HepG2 (cell line): Measurements from ENCODE around the gene WDR18. TPM values are rescaled to one million over a fixed set of nuclear protein-coding genes. Genes with fewer than 3 reads are reported as not detected.

Experiments used
- ATAC-seq: fragments of 200-7000 bp; cut with Tn5 transposase; 3 replicates; pipeline ENCODE4 v1.9.1; 2020; ENCODE audit warnings: mild to moderate bottlenecking, moderate library complexity
- BruUV-seq: library from RNA; stranded (reverse); fragments of 400-500 nt; replicated peaks from 2 replicates; lab custom pipeline; 2021; lab: Mats Ljungman, UMichigan
- CTCF ChIA-PET: fragments of 300-600 bp; formaldehyde crosslinking; extraction: SDS; loops from one replicate; lab custom pipeline; 2021; ENCODE audit warnings: low total read pairs, inconsistent platforms, low intra/inter-chr PET ratio; lab: Yijun Ruan, JAX
- POLR2A ChIA-PET: fragments of 350-600 bp; sonication (Branson Sonifier 250); formaldehyde crosslinking; loops from one replicate; lab custom pipeline; 2020; ENCODE audit warnings: antibody characterized with exemption, inconsistent platforms; lab: Yijun Ruan, JAX
- DNase-seq: peaks from one replicate; pipeline ENCODE4 v3.0.0-alpha.2; 2015; ENCODE audit warnings: low spot score
- FAIRE-seq: peaks from 3 replicates; lab custom pipeline; 2011; peaks lifted over from hg19 to GRCh38; lab: Jason Lieb, UNC
- H2AFZ ChIP-seq: one replicate; pipeline ENCODE4 v1.6.1; 2011; ENCODE audit warnings: low read length, inconsistent platforms
- H3K27ac ChIP-seq: fragments of 300-600 bp; 3 replicates; pipeline ENCODE4 v1.8.0; 2011; ENCODE audit warnings: mixed run types, mild to moderate bottlenecking, mixed read lengths, low read length, inconsistent platforms; ENCODE audit not compliant: insufficient read depth; ENCODE audit errors: extremely low read length
- H3K27me3 ChIP-seq, 2 experiments: fragments of 200-600 bp in 1 of 2; 2 replicates in 1 of 2; 3 replicates in 1 of 2; pipeline versions ENCODE4 v1.6.0 to v1.8.0; 2011; ENCODE audit warnings: low read length in 2 of 2, mild to moderate bottlenecking in 2 of 2, moderate library complexity in 2 of 2, inconsistent platforms in 1 of 2; ENCODE audit not compliant: insufficient read depth in 2 of 2, control insufficient read depth in 1 of 2
- H3K36me3 ChIP-seq, 2 experiments: fragments of 200-600 bp in 1 of 2; replicated peaks in 1 of 2; 2 replicates in 1 of 2; 3 replicates in 1 of 2; pipeline versions ENCODE4 v1.5.1 to v1.8.0; 2011; ENCODE audit warnings: low read length in 2 of 2, inconsistent platforms in 1 of 2; ENCODE audit not compliant: insufficient read depth in 2 of 2, control insufficient read depth in 1 of 2
- H3K4me1 ChIP-seq: 2 replicates; pipeline ENCODE4 v1.5.1; 2012; ENCODE audit warnings: low read length, inconsistent platforms; ENCODE audit not compliant: insufficient read depth
- H3K4me2 ChIP-seq: 2 replicates; pipeline ENCODE4 v1.6.0; 2011; ENCODE audit warnings: low read depth, low read length, inconsistent platforms
- H3K4me3 ChIP-seq, 3 experiments: fragments of 200-600 bp in 1 of 3; sonication (generic), shearing (Covaris generic) in 1 of 3; replicated peaks in 1 of 3; 2 replicates each; pipeline ENCODE4 v1.5.1; 2011 to 2016; ENCODE audit warnings: low read length in 3 of 3, inconsistent platforms in 2 of 3, low read depth in 2 of 3, mild to moderate bottlenecking in 2 of 3, control low read depth in 1 of 3, mixed read lengths in 1 of 3; ENCODE audit not compliant: insufficient read depth in 1 of 3
- H3K79me2 ChIP-seq: one replicate; pipeline ENCODE4 v1.6.1; 2011; ENCODE audit warnings: low read length, inconsistent platforms; ENCODE audit not compliant: insufficient read depth
- H3K9ac ChIP-seq: 2 replicates; pipeline ENCODE4 v1.6.0; 2011; ENCODE audit warnings: mild to moderate bottlenecking, low read depth, low read length, inconsistent platforms; ENCODE audit not compliant: insufficient read depth
- H3K9me3 ChIP-seq: 2 replicates; pipeline ENCODE4 v1.5.1; 2012; ENCODE audit warnings: mild to moderate bottlenecking, low read length
- H4K20me1 ChIP-seq: 2 replicates; pipeline ENCODE4 v1.6.0; 2011; ENCODE audit warnings: inconsistent platforms, mild to moderate bottlenecking, low read length, moderate library complexity; ENCODE audit not compliant: insufficient read depth
- AHDC1 ChIP-seq: sonication (generic); formaldehyde crosslinking; IDR thresholded peaks from 2 replicates; pipeline ENCODE4 v1.5.1; 2020; ENCODE audit warnings: mild to moderate bottlenecking, missing genetic modification reagents, borderline replicate concordance
- ATM ChIP-seq: fragments of 450-650 bp; IDR thresholded peaks from 2 replicates; pipeline ENCODE4 v1.7.1; 2017; ENCODE audit warnings: mild to moderate bottlenecking, borderline replicate concordance
- SATB2 ChIP-seq: sonication (generic); formaldehyde crosslinking; IDR thresholded peaks from 2 replicates; pipeline ENCODE4 v1.5.0; 2020; ENCODE audit warnings: missing genetic modification reagents
- ZNF777 ChIP-seq: sonication (generic); formaldehyde crosslinking; IDR thresholded peaks from 2 replicates; pipeline ENCODE4 v1.4.0; 2020; ENCODE audit warnings: missing genetic modification reagents
- ZNF792 ChIP-seq: IDR thresholded peaks from 2 replicates; pipeline ENCODE4 v1.6.1; 2016
- WGBS: methylation state at CpG from one replicate; pipeline ENCODE4 v1.1.6; 2017; ENCODE audit warnings: low lambda C conversion rate; 5-methylcytosine and 5-hydroxymethylcytosine counted together
- in situ Hi-C: cut with HindIII; loops from 2 replicates; pipeline ENCODE4 v1.10.0; 2017; ENCODE audit warnings: low pct_unique_long_range_greater_than_20kb; ENCODE audit not compliant: extremely low pct_ligation_motif_present
- intact Hi-C: fragments of 100-400 bp; cut with micrococcal nuclease; formaldehyde crosslinking; loops from one replicate; pipeline ENCODE4 v1.10.0; 2022; ENCODE audit not compliant: unreplicated experiment
- polyA plus RNA-seq, 8 experiments: library from polyadenylated mRNA; depleted of rRNA in 3 of 8; stranded (reverse) in 7 of 8; unstranded in 1 of 8; fragments of >200 nt; fragmentation: Illumina TruSeq in 4 of 8; extraction: Trizol in 4 of 8; gene quantifications; 2 replicates each; pipeline versions ENCODE4 v1.2.1 to v1.2.3, GENCODE V29; 2011 to 2016; ENCODE audit warnings: low read depth in 4 of 8, missing spikeins in 1 of 8, mixed read lengths in 1 of 8; ENCODE audit not compliant: insufficient read depth in 1 of 8
- total RNA-seq, 5 experiments: library from RNA; depleted of rRNA; stranded (reverse); fragments of >200 nt; fragmentation: Illumina TruSeq; extraction: Trizol; gene quantifications; 2 replicates each; pipeline ENCODE4 v1.2.3, GENCODE V29; 2016; ENCODE audit warnings: low read depth in 1 of 5
- TF ChIP-seq, protein P1 (sequence below): sonication (generic); formaldehyde crosslinking; IDR thresholded peaks from 2 replicates; pipeline ENCODE4 v1.5.0; 2020; ENCODE audit warnings: missing genetic modification reagents
- TF ChIP-seq, protein P2 (sequence below): fragments of 450-650 bp; IDR thresholded peaks from 2 replicates; pipeline ENCODE4 v1.6.1; 2017; ENCODE audit warnings: mild to moderate bottlenecking
- TF ChIP-seq, protein P3 (sequence below): sonication (generic); formaldehyde crosslinking; IDR thresholded peaks from 2 replicates; pipeline ENCODE4 v1.4.0; 2020; ENCODE audit warnings: mild to moderate bottlenecking, missing genetic modification reagents

Gene WDR18
- total and polyA plus RNA-seq, 2 of the 13 experiments (the other 11 are each of a cell fraction or from before 2014, with no cell fraction given) = 36.4 to 47.6 TPM

GRCh38 chr19:1000095-1000494 is 15.9 kb downstream of the WDR18 start, which contains the start of gene GRIN3B (continued):
- TF ChIP-seq AHDC1 (CRISPR knock-in tag) (no peak), SATB2 (CRISPR knock-in tag) (no peak)
- TF ChIP-seq, protein P1, sequence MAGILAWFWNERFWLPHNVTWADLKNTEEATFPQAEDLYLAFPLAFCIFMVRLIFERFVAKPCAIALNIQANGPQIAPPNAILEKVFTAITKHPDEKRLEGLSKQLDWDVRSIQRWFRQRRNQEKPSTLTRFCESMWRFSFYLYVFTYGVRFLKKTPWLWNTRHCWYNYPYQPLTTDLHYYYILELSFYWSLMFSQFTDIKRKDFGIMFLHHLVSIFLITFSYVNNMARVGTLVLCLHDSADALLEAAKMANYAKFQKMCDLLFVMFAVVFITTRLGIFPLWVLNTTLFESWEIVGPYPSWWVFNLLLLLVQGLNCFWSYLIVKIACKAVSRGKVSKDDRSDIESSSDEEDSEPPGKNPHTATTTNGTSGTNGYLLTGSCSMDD (CRISPR knock-in tag) = no peak

DNA sequence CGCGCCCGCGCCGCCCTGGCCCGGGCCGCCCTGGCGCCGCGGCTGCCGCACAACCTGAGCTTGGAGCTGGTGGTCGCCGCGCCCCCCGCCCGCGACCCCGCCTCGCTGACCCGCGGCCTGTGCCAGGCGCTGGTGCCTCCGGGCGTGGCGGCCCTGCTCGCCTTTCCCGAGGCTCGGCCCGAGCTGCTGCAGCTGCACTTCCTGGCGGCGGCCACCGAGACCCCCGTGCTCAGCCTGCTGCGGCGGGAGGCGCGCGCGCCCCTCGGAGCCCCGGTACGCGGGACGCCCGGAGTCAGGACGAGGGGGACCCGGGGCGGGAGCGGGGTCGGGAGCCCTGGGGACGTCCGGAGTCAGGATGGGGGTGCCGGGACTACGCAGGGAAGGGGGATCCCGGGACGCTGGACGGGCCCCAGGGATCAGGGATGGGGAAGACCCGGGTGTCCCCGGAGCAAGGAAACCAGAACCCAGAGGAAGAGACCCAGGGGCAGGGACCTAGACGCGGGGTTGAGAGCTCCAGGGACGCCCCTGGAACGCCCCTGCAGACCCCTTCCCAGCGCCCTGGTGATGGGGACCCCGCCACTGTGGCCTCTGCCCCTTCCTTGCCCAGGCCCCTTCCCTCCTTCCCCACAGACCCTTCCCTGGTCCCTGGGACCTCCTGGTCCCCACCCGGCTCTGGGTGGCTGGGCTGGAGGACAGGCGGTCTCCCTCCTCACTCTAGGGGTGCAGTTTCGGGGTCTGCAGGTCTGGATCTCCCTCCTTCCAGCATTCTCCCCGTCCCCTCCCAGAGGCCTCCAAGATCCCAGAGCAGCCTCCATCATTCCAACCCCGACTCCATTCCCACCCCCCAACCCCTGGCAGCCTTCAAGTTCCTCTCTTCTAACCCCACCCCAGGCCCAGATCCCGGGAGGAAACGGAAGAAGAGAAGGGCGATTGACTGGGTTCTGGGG is 16.7 kb downstream of the WDR18 start:
- FAIRE-seq (no peak), ATAC-seq (0 out of 3 replicates have a peak, but pooled peaks have one; percentile 2), DNase-seq (no peak)
- Histone ChIP-seq H3K27me3 (peaks cover 15 to 50% of the 10 kb centered on the region in 2 experiments), H3K4me3 (peak overlapping the region; percentile 27 to 66 (median 37); a peak in 5 of 6 replicates), H3K27ac (no peak overlapping the region), H3K4me1 (peaks cover 36% of the 10 kb centered on the region), H3K79me2 (no peaks in the 10 kb centered on the region), H3K4me2 (peak overlapping the region; percentile 65), H3K36me3 (no peaks in the 10 kb centered on the region), H3K9ac (0 out of 2 replicates have a peak overlapping the region, but pooled peaks have one; percentile 8), H4K20me1 (no peaks in the 10 kb centered on the region), H3K9me3 (no peaks in the 10 kb centered on the region), H2AFZ (no peak overlapping the region)
- no TSS peak for BruUV-seq
- POLR2A ChIA-PET = no interaction called here
- intact Hi-C loops = no loop called here
- 5% methylated on average over 25 of the region's 73 CpGs for WGBS
- in situ Hi-C loops = no loop called here
- CTCF ChIA-PET = no interaction called here
- TF ChIP-seq ZNF777 (0 out of 2 replicates have a peak, but pooled peaks have one; percentile 15), ZNF792 (CRISPR knock-in tag) (no peak), ATM (no peak)
- TF ChIP-seq, protein P2, sequence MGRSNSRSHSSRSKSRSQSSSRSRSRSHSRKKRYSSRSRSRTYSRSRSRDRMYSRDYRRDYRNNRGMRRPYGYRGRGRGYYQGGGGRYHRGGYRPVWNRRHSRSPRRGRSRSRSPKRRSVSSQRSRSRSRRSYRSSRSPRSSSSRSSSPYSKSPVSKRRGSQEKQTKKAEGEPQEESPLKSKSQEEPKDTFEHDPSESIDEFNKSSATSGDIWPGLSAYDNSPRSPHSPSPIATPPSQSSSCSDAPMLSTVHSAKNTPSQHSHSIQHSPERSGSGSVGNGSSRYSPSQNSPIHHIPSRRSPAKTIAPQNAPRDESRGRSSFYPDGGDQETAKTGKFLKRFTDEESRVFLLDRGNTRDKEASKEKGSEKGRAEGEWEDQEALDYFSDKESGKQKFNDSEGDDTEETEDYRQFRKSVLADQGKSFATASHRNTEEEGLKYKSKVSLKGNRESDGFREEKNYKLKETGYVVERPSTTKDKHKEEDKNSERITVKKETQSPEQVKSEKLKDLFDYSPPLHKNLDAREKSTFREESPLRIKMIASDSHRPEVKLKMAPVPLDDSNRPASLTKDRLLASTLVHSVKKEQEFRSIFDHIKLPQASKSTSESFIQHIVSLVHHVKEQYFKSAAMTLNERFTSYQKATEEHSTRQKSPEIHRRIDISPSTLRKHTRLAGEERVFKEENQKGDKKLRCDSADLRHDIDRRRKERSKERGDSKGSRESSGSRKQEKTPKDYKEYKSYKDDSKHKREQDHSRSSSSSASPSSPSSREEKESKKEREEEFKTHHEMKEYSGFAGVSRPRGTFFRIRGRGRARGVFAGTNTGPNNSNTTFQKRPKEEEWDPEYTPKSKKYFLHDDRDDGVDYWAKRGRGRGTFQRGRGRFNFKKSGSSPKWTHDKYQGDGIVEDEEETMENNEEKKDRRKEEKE = no peak
- TF ChIP-seq, protein P3, sequence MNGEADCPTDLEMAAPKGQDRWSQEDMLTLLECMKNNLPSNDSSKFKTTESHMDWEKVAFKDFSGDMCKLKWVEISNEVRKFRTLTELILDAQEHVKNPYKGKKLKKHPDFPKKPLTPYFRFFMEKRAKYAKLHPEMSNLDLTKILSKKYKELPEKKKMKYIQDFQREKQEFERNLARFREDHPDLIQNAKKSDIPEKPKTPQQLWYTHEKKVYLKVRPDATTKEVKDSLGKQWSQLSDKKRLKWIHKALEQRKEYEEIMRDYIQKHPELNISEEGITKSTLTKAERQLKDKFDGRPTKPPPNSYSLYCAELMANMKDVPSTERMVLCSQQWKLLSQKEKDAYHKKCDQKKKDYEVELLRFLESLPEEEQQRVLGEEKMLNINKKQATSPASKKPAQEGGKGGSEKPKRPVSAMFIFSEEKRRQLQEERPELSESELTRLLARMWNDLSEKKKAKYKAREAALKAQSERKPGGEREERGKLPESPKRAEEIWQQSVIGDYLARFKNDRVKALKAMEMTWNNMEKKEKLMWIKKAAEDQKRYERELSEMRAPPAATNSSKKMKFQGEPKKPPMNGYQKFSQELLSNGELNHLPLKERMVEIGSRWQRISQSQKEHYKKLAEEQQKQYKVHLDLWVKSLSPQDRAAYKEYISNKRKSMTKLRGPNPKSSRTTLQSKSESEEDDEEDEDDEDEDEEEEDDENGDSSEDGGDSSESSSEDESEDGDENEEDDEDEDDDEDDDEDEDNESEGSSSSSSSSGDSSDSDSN (CRISPR knock-in tag) = 0 out of 2 replicates have a peak, but pooled peaks have one; percentile 10
- TF ChIP-seq, all 625 proteins: peak for 2
